Measurements from ENCODE around the gene MACF1.
"Not testable (repeated sequence)": the region's sequence is repeated elsewhere in the genome, so short reads cannot be mapped to it uniquely, and the experiment has no call there.

The MACF1 gene

DNA sequence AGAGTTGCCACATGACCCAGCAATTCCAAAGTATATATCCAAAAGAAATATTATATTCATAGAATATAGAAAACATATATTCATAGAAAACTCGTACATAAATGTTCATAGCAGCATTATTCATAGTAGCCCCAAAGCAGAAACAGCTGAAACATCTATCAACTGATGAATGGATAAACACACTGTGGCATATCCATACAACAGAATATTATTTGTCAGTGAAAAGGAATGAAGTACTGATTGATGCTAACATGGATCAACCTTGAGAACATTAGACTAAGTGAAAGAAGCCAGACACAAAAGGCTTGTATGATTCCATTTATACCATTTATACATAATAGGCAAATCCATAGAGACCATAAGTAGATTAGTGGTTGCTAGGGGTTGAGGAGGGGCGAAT lies 21.7 kb upstream of the MACF1 start:
- no peak for DNase-seq

GRCh38 chr1:39183503-39184353 lies 20.8 kb upstream of the MACF1 start:
- peak; percentile 84 for DNase-seq

DNA sequence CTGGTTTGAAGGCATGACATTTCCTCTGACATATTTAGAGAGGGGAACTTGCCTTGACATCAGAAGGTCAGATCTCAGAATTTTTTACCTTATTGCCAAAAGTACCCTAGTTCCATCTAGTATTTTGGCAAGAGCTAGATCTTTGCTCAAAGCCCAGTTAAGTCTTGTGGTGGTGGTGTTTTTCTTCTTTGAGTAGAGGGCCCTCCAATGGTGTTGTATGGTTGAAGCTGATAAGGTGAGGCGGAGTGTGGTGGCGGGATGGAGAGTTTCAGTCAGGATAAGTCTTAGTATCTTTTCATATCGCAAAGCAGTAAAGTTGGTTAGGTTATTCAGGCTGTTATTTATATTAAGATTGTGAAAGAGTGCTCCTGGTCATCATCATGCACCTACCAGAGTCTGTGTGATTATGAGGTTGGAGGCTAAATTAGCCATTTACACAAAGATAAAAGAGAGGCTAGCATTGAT lies 20.1 kb upstream of the MACF1 start:
- no peak for DNase-seq

DNA sequence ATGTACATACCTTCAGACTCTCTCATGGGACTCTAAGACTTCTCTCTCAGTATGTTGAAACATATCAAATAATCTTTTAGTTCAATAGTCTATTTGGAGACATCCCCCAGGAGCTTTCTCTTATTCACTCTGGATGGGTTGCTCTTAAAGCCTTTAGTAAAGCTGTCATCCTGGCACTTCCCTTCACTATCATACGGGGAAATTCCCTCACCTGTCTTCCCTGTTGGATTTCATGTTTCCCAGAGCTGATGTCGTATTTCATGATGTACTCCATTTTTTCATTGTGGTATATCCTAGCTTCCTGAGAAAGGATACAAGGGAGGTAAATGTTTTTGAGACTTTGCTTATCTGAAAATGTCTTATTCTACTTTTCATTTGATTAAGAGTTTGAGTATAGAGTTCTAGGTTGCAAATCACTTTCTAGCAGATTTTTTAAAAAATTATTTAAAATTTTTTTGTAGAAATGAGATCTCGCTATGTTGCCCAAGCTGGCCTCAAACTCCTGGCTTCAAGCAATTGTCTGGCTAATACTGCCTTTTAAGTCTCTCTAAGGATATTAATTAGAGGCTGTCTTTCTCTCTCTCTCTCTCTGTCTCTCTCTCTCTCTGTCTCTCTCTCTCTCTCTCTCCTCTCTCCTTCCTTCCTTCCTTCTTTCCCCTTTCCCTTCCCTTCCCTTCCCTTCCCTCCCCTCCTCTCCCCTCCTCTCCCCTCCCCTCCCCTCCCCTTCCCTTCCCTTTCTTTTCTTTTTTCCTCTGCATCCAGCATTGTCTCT lies 17.0 kb upstream of the MACF1 start:
- no peak for DNase-seq

DNA sequence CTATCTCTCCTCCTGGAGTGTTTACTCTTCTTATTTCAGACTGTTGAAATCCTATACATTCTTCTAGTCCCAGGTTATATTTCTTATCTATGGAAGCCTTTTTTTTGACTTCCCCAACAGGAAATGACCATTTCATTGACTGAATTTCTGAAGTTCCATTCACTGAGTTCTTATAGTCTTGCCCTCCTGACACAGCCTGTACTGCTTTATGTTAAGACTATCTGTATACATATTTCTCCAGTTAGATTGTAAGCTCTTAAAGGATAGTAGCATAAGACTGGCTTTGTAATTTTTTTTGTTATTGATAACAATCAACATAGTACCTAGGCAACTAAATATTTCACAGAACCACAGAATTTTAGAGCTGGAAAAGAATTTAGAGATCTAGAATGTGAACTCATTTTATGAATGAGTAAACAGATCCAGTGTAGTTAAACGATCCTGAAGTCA lies 14.9 kb upstream of the MACF1 start:
- no peak for DNase-seq

GRCh38 chr1:39190096-39190495 lies 14.4 kb upstream of the MACF1 start:
- no peak for DNase-seq

GRCh38 chr1:39194398-39195051 lies 10.0 kb upstream of the MACF1 start:
- no peak for DNase-seq

DNA sequence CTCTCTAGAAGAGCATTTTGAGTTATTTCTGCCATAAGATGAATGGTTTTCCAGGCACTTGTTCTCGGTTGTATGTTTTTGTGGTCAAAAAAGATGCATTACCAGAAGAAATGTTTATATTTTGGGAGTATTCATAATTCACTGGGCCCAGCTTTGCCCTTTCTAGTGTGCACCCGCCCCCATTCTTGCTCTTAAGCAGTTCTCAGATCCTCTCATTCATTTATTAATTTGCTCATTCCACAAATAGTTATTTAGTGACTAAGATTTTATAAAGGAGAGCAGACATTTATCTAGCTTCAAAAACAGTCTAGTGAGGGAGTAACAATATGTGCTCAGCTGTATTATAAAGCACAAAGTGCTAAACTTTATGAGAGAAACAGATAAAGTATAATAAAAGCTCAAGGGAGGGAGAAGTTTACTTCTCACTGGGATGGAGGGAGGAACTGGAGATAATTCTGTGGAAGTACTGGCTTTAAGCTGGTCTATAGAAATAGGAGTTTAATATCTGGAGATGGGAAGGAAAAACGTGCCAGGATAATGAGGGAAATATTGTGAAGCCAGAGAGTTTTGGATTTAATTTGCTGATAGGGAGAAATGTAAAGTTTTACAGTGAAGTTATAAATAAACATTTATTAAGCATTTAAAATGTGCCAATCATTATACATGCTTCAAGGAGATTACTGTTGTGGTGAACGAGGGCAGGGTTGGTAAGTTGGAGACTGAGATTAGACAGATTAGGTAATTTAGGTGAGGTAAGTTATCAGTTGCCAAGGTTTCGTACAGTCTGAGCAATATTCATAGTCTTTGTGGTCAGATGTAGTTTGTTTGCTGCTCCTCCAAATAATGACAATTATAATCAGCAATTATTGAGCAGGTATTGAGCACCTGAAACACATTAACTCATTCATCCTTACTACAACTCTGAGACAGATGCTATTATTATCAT lies 9.1 kb upstream of the MACF1 start:
- DNase-seq = no peak

- peak; percentile 30 for DNase-seq
Measured at GRCh38 chr1:39196244-39197215, 8.0 kb upstream of the MACF1 start.

DNA sequence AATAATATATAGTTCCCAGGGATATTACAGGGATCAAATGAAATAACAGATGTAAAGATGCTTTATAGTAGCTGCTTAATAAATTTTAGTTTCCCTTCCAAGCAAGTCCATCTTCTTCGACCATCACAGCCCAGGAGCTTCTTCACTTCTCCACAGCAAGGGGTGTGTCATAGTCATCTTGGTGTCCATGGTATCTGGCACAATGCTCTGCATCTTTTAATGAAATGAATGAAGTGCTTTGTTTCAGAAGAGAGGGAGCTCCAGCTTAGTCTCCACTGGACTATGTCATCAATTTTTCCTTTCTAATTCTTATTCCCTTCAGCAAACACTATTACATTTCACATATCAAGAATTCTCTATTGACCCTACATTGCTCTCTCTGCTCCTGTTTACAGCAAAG lies 4.9 kb upstream of the MACF1 start:
- no peak for DNase-seq

- peak; percentile 44 for DNase-seq
Measured at GRCh38 chr1:39205102-39205780, 746 bp downstream of the MACF1 start.

DNA sequence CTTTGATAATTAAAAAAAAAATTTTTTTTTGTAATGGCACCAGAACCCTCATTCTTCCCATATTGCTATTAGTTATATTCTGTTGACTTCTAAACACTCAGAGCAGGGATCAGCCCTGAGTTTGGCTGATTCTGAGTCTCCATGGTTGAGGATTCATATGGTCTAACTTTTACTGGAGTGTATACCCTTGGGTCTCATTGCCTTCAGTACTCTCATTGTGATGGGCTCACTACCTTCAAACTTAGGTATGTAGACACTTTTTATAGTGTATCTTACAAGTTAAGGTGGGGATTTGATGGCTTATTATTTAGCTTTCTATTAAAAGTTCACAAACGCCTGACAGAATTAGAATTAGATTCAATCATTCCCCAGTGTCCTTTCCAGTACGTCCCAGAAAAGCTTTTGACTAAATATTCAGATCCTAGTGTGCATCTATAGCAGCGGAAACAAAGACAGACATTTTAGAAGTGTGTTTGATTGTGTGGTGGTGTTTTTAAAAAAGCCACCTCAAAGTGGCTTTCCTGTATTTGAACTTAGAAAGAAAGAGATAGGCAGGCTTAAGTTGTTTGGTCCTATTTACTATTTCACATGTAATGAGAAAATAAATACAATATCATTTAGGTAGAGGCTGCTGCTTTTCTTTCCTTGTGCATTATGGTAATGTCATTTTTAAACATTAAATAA lies 1.4 kb downstream of the MACF1 start:
- DNase-seq = no peak

GRCh38 chr1:39208360-39208759 lies 3.9 kb downstream of the MACF1 start:
- not testable (repeated sequence) for DNase-seq

DNA sequence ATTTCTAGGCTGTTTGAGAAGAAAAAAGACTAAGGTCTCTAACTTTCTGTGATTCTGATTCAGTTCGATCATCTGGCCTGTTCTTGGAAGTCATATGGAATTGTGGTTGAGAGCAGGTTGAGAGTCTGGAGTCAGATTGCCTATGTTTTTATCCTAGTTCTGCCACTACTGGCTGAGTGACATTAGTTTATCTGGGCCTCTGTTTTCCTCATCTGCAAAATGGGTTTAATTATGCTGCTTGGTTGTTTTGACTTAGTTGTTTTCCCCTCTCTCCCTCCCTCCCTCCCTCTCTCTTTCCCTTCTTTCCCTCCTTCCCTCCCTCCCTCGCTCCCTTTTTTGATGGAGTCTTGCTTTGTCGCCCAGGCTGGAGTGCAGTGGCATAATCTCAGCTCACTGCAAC lies 6.2 kb downstream of the MACF1 start:
- no peak for DNase-seq

- no peak for DNase-seq
Measured at GRCh38 chr1:39212499-39212898, 8.0 kb downstream of the MACF1 start.

GRCh38 chr1:39213511-39214002 lies 9.1 kb downstream of the MACF1 start:
- no peak for DNase-seq

GRCh38 chr1:39214021-39214713 lies 9.7 kb downstream of the MACF1 start:
- no peak for DNase-seq

DNA sequence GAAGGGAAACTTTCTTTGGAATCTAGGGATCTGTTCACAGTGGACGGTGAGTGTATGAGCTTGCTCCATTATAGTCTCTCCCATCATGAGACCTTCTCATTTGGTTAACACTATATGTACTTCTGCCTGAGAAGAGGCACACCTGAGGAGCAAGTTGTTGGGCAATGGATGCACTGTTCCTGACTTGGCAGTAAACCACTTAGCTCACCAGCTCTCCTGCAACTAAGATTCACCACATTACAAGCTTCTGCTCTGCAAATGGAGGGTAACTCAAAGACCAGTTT lies 10.2 kb downstream of the MACF1 start:
- DNase-seq = no peak
